H1 (cell line): ENCODE data around the gene KCTD16. TPM values are rescaled to one million over a fixed set of nuclear protein-coding genes. Genes with fewer than 3 reads are reported as not detected.

Experiments used
- CTCF ChIA-PET: fragments of 300-600 bp; sonication (Branson Sonifier 250); formaldehyde crosslinking; loops from one replicate; lab custom pipeline; 2021; ENCODE audit not compliant: partially characterized antibody; lab: Charles Lee
- POLR2A ChIA-PET: fragments of 300-600 bp; sonication (Branson Sonifier 250); formaldehyde crosslinking; loops from one replicate; lab custom pipeline; 2021; ENCODE audit warnings: inconsistent platforms; ENCODE audit not compliant: partially characterized antibody; lab: Charles Lee
- DNase-seq, 2 experiments: peaks; one replicate each; pipeline versions ENCODE4 v3.0.0 to v3.0.0-alpha.2; 2010 to 2022; ENCODE audit warnings: low spot score in 2 of 2, low read depth in 1 of 2, mixed read lengths in 1 of 2
- FAIRE-seq: peaks from 2 replicates; lab custom pipeline; 2011; peaks lifted over from hg19 to GRCh38; lab: Jason Lieb, UNC
- H2AFZ ChIP-seq: 2 replicates; pipeline ENCODE4 v1.8.1; 2012; ENCODE audit warnings: low read length, inconsistent platforms
- H2AK5ac ChIP-seq: 2 replicates; pipeline ENCODE4 v1.6.1; 2013; ENCODE audit warnings: low read depth, low read length
- H2BK120ac ChIP-seq: replicated peaks from 2 replicates; pipeline ENCODE3; 2013; ENCODE audit warnings: low read depth, low read length, inconsistent platforms
- H2BK12ac ChIP-seq: 2 replicates; pipeline ENCODE4 v1.6.1; 2013; ENCODE audit warnings: low read depth, low read length
- H2BK15ac ChIP-seq: 2 replicates; pipeline ENCODE4 v1.6.1; 2013; ENCODE audit warnings: low read length
- H2BK20ac ChIP-seq: 2 replicates; pipeline ENCODE4 v1.6.1; 2013; ENCODE audit warnings: low read length
- H2BK5ac ChIP-seq: 2 replicates; pipeline ENCODE4 v1.6.1; 2013; ENCODE audit warnings: low read depth, low read length
- H3K14ac ChIP-seq: 2 replicates; pipeline ENCODE4 v1.6.1; 2013; ENCODE audit warnings: inconsistent platforms; ENCODE audit not compliant: insufficient read length
- H3K18ac ChIP-seq: 2 replicates; pipeline ENCODE4 v1.6.1; 2013; ENCODE audit warnings: low read length; ENCODE audit errors: extremely low read depth
- H3K23ac ChIP-seq: 2 replicates; pipeline ENCODE4 v1.6.1; 2013; ENCODE audit warnings: inconsistent platforms; ENCODE audit not compliant: insufficient read length
- H3K23me2 ChIP-seq: 2 replicates; pipeline ENCODE4 v1.6.1; 2013; ENCODE audit warnings: low read depth, low read length
- H3K27ac ChIP-seq: 2 replicates; pipeline ENCODE4 v1.6.1; 2011; ENCODE audit warnings: low read depth, low read length, inconsistent platforms
- H3K27me3 ChIP-seq, 4 experiments: replicated peaks in 1 of 4; 1 replicate in 1 of 4; 2 replicates in 3 of 4; pipeline versions ENCODE4 v1.6.1 to v1.8.1; 2011 to 2013; ENCODE audit warnings: low read length in 3 of 4, mild to moderate bottlenecking in 3 of 4, inconsistent platforms in 2 of 4, mixed read lengths in 2 of 4, moderate library complexity in 1 of 4; ENCODE audit not compliant: control insufficient read depth in 3 of 4, insufficient read depth in 3 of 4; ENCODE audit errors: extremely low read depth in 1 of 4
- H3K36me3 ChIP-seq, 4 experiments: 2 replicates each; pipeline versions ENCODE4 v1.6.1 to v1.8.1; 2011 to 2013; ENCODE audit warnings: mild to moderate bottlenecking in 4 of 4, low read length in 3 of 4, moderate library complexity in 2 of 4, control low read depth in 1 of 4, inconsistent platforms in 1 of 4; ENCODE audit not compliant: insufficient read depth in 4 of 4, control insufficient read depth in 2 of 4
- H3K4ac ChIP-seq: replicated peaks from 2 replicates; pipeline ENCODE3; 2013; ENCODE audit warnings: low read length, low read depth, mixed read lengths, inconsistent platforms; ENCODE audit not compliant: insufficient read length
- H3K4me1 ChIP-seq, 4 experiments: replicated peaks in 1 of 4; 1 replicate in 1 of 4; 2 replicates in 3 of 4; pipeline versions ENCODE4 v1.6.1 to v1.8.1; 2011 to 2013; ENCODE audit warnings: low read length in 3 of 4, inconsistent platforms in 2 of 4, mixed read lengths in 1 of 4; ENCODE audit not compliant: insufficient read depth in 4 of 4, control insufficient read depth in 3 of 4
- H3K4me2 ChIP-seq, 2 experiments: 2 replicates each; pipeline versions ENCODE4 v1.6.1 to v1.8.1; 2011 to 2013; ENCODE audit warnings: low read depth in 2 of 2, low read length in 2 of 2, control low read depth in 1 of 2, inconsistent platforms in 1 of 2, mild to moderate bottlenecking in 1 of 2; ENCODE audit not compliant: insufficient read depth in 1 of 2
- H3K4me3 ChIP-seq, 4 experiments: fragments of 200-600, 300-600 bp in 1 of 4; sonication (generic), shearing (Covaris generic), sonication (Bioruptor Twin) in 1 of 4; 2 replicates each; pipeline versions ENCODE4 v1.5.1 to v1.8.1; 2011 to 2016; ENCODE audit warnings: low read length in 4 of 4, low read depth in 3 of 4, control low read depth in 2 of 4, inconsistent platforms in 2 of 4, mild to moderate bottlenecking in 2 of 4, mixed read lengths in 1 of 4, moderate library complexity in 1 of 4; ENCODE audit not compliant: insufficient read depth in 2 of 4; ENCODE audit errors: extremely low read depth in 1 of 4
- H3K56ac ChIP-seq: replicated peaks from 2 replicates; pipeline ENCODE3; 2013; ENCODE audit warnings: low read depth, mild to moderate bottlenecking, mixed read lengths, low read length, inconsistent platforms; ENCODE audit not compliant: insufficient read length
- H3K79me1 ChIP-seq: 2 replicates; pipeline ENCODE4 v1.6.1; 2013; ENCODE audit warnings: low read depth, low read length, control low read depth
- H3K79me2 ChIP-seq, 2 experiments: 2 replicates each; pipeline versions ENCODE4 v1.6.1 to v1.8.1; 2012 to 2013; ENCODE audit warnings: low read length in 2 of 2, mild to moderate bottlenecking in 2 of 2, inconsistent platforms in 1 of 2; ENCODE audit not compliant: insufficient read depth in 2 of 2, control insufficient read depth in 1 of 2
- H3K9ac ChIP-seq, 4 experiments: replicated peaks in 1 of 4; 1 replicate in 1 of 4; 2 replicates in 3 of 4; pipeline versions ENCODE4 v1.6.1 to v1.8.1; 2011 to 2013; ENCODE audit warnings: low read depth in 3 of 4, low read length in 3 of 4, control low read depth in 2 of 4, mild to moderate bottlenecking in 2 of 4, moderate library complexity in 2 of 4, inconsistent platforms in 1 of 4; ENCODE audit errors: extremely low read depth in 1 of 4
- H3K9me3 ChIP-seq, 2 experiments: 2 replicates each; pipeline versions ENCODE4 v1.6.1 to v1.8.1; 2012 to 2013; ENCODE audit warnings: mild to moderate bottlenecking in 2 of 2, moderate library complexity in 2 of 2, control low read depth in 1 of 2, inconsistent platforms in 1 of 2, low read depth in 1 of 2, low read length in 1 of 2, mixed read lengths in 1 of 2; ENCODE audit not compliant: insufficient read depth in 2 of 2
- H4K20me1 ChIP-seq, 2 experiments: replicated peaks in 1 of 2; 2 replicates each; pipeline versions ENCODE3 to v1.8.1; 2011 to 2013; ENCODE audit warnings: inconsistent platforms in 2 of 2, low read length in 2 of 2, mild to moderate bottlenecking in 1 of 2; ENCODE audit not compliant: insufficient read depth in 2 of 2, control insufficient read depth in 1 of 2
- H4K5ac ChIP-seq: 2 replicates; pipeline ENCODE4 v1.6.1; 2013; ENCODE audit warnings: low read length, low read depth, mixed read lengths, inconsistent platforms; ENCODE audit not compliant: insufficient read length
- H4K8ac ChIP-seq: 2 replicates; pipeline ENCODE4 v1.8.0; 2013; ENCODE audit warnings: mild to moderate bottlenecking, moderate library complexity, low read length, inconsistent platforms; ENCODE audit not compliant: insufficient read depth; ENCODE audit errors: extremely low read depth
- H4K91ac ChIP-seq: replicated peaks from 2 replicates; pipeline ENCODE3; 2013; ENCODE audit warnings: low read length, mixed read lengths, inconsistent platforms; ENCODE audit not compliant: insufficient read length
- CBX8 ChIP-seq: fragments of 300-800, 300-1000 bp; sonication (generic); IDR thresholded peaks from 2 replicates; pipeline ENCODE4 v1.7.1; 2016; ENCODE audit warnings: low read depth, low read length, borderline replicate concordance
- EZH2 ChIP-seq: fragments of 200-600 bp; sonication (generic); IDR thresholded peaks from 2 replicates; pipeline ENCODE4 v1.7.1; 2012; ENCODE audit warnings: low read depth, mild to moderate bottlenecking, moderate library complexity, low read length, inconsistent platforms; ENCODE audit not compliant: severe bottlenecking
- FOSL1 ChIP-seq: IDR thresholded peaks from 2 replicates; pipeline ENCODE4 v1.6.1; 2011; ENCODE audit warnings: mild to moderate bottlenecking, low read depth, low read length, moderate library complexity; ENCODE audit not compliant: insufficient read depth
- GABPA ChIP-seq: IDR thresholded peaks from 2 replicates; pipeline ENCODE4 v1.6.1; 2011; ENCODE audit warnings: mild to moderate bottlenecking, low read length, moderate library complexity, borderline replicate concordance; ENCODE audit not compliant: insufficient read depth
- JUN ChIP-seq: IDR thresholded peaks from 2 replicates; pipeline ENCODE4 v1.6.1; 2011; ENCODE audit warnings: low read depth, mild to moderate bottlenecking, improper control_type of control experiment, low read length
- NRF1 ChIP-seq: IDR thresholded peaks from 2 replicates; pipeline ENCODE4 v1.6.1; 2011; ENCODE audit warnings: mild to moderate bottlenecking, low read depth, low read length, improper control_type of control experiment
- POLR2A ChIP-seq, 2 experiments: IDR thresholded peaks; 1 replicate in 1 of 2; 2 replicates in 1 of 2; pipeline ENCODE4 v1.6.1; 2011; ENCODE audit warnings: low read depth in 2 of 2, low read length in 2 of 2, mild to moderate bottlenecking in 2 of 2; ENCODE audit errors: control extremely low read depth in 1 of 2
- POLR2AphosphoS5 ChIP-seq: IDR thresholded peaks from 2 replicates; pipeline ENCODE4 v1.6.1; 2011; ENCODE audit warnings: low read depth, low read length
- SIN3A ChIP-seq, 2 experiments: IDR thresholded peaks in 1 of 2; conservative IDR thresholded peaks in 1 of 2; 2 replicates each; pipeline ENCODE4 v1.6.1; 2011 to 2012; ENCODE audit warnings: low read length in 2 of 2, improper control_type of control experiment in 1 of 2, low read depth in 1 of 2, mild to moderate bottlenecking in 1 of 2
- SIRT6 ChIP-seq: IDR thresholded peaks from one replicate; pipeline ENCODE4 v1.7.1; 2012; ENCODE audit warnings: low read length, inconsistent platforms
- SIX5 ChIP-seq: IDR thresholded peaks from 2 replicates; pipeline ENCODE4 v1.6.1; 2011; ENCODE audit warnings: mild to moderate bottlenecking, low read depth, low read length
- SP1 ChIP-seq: IDR thresholded peaks from 2 replicates; pipeline ENCODE4 v1.6.1; 2011; ENCODE audit warnings: low read depth, low read length
- SUZ12 ChIP-seq: fragments of 200-600 bp; sonication (generic); IDR thresholded peaks from 2 replicates; pipeline ENCODE4 v1.6.1; 2012; ENCODE audit warnings: mild to moderate bottlenecking, inconsistent platforms, low read length, moderate library complexity, mixed read lengths
- USF2 ChIP-seq: IDR thresholded peaks from 2 replicates; pipeline ENCODE4 v1.6.1; 2011; ENCODE audit warnings: low read length, improper control_type of control experiment
- WGBS, 2 experiments: shearing (Covaris generic) in 1 of 2; methylation state at CpG; one replicate each; pipeline versions ENCODE4 v1.1.6 to v1.1.7; 2013 to 2015; ENCODE audit warnings: low lambda C conversion rate in 2 of 2, mixed read lengths in 2 of 2, inconsistent platforms in 1 of 2, low coverage in 1 of 2, missing lambda C conversion rate in 1 of 2; ENCODE audit not compliant: insufficient replicate concordance in 2 of 2, insufficient coverage in 1 of 2, insufficient read length in 1 of 2; ENCODE audit errors: extremely low coverage in 1 of 2, missing lambda C conversion rate in 1 of 2; 5-methylcytosine and 5-hydroxymethylcytosine counted together
- polyA plus RNA-seq, 7 experiments: library from polyadenylated mRNA; depleted of rRNA in 3 of 7; stranded (reverse) in 5 of 7; unstranded in 2 of 7; fragments of >200 nt in 5 of 7; fragments of 200-250 nt in 2 of 7; gene quantifications; 1 replicate in 5 of 7; 2 replicates in 1 of 7; 4 replicates in 1 of 7; pipeline versions ENCODE4 v1.2.1 to v1.2.3, GENCODE V29; 2011 to 2013; ENCODE audit warnings: missing spikeins in 2 of 7, mixed read lengths in 2 of 7
- total RNA-seq: library from RNA; stranded (reverse); fragmentation: NEBNext Ultra II Directional; extraction: Animal tissue kit (Norgen Biotek cat#: 25700); gene quantifications from 2 replicates; pipeline ENCODE4 v1.2.1, GENCODE V29; 2021

The KCTD16 gene
- total and polyA plus RNA-seq, 2 of the 8 experiments (the other 6 are each of a cell fraction or from before 2014, with no cell fraction given) = 0.03 to 0.24 TPM

DNA sequence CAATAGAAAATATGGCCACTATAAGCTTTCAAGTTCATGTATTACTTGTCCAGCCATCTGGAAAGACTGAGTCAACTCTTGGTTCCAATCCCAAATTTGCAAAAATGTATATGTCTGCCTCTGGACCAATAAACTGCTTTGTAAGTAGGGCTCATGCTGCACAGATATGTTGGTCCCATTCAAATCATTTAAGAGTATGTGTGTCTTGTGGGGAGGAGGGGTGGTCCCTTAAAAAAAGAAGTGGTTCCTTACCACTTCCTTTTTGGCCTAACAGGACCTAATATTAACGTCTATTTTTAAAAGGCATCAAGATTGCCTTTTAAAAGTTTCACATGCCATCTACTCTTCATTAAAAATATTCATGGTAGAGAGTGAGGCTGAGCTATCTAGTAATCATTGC is 214.9 kb downstream of the KCTD16 start:
- Histone ChIP-seq H3K79me1 (no peaks in the 10 kb centered on the region), H3K36me3 (no peaks in the 10 kb centered on the region), H4K8ac (no peak overlapping the region), H3K4me2 (no peak overlapping the region), H3K4me1 (peaks cover 0 to 3% (median 1%) of the 10 kb centered on the region in 4 experiments; a peak in 2 of 7 replicates), H4K20me1 (no peaks in the 10 kb centered on the region), H2AFZ (no peak overlapping the region), H3K56ac (no peak overlapping the region), H3K18ac (no peak overlapping the region), H3K27me3 (peaks cover 0 to 1% (median 0%) of the 10 kb centered on the region in 4 experiments; a peak in 1 of 7 replicates), H2BK5ac (no peak overlapping the region), H4K5ac (no peak overlapping the region), H3K14ac (no peak overlapping the region), H2BK120ac (no peak overlapping the region), H2AK5ac (no peak overlapping the region), H2BK20ac (no peak overlapping the region), H3K23me2 (no peaks in the 10 kb centered on the region), H3K9ac (no peak overlapping the region), H3K79me2 (no peaks in the 10 kb centered on the region), H4K91ac (no peak overlapping the region), H3K4ac (no peak overlapping the region), H3K23ac (no peak overlapping the region), H3K4me3 (no peak overlapping the region), H3K27ac (no peak overlapping the region), H3K9me3 (no peaks in the 10 kb centered on the region; a peak in 1 of 4 replicates), H2BK12ac (no peak overlapping the region), H2BK15ac (no peak overlapping the region)
- POLR2A ChIA-PET = no interaction called here
- no peak for FAIRE-seq
- CTCF ChIA-PET = interaction anchor here (1.3 to 9.1 kb wide), 4 partner anchors 13 to 179 kb away, joined by 3 to 71 read pairs (median 52); no protein-coding TSS in a partner anchor
- 86% methylated on average over 1 of the region's 1 CpG; no CpG with 5 or more reads in 1 of the 2 experiments for WGBS, 2 experiments
- no peak for DNase-seq
- no peak for TF ChIP-seq SIX5
- TF ChIP-seq POLR2AphosphoS5 = no peak
- TF ChIP-seq SUZ12 = no peak
- no peak for TF ChIP-seq CBX8
- TF ChIP-seq SIN3A (conservative IDR thresholded peaks at IDR 0.05 in 1 of 2, IDR thresholded peaks at IDR 0.05 in 1 of 2; ENCODE audit: low read depth in 1 of 2, low read length in 2 of 2) = no peak
- no peak for TF ChIP-seq SIRT6
- TF ChIP-seq SP1 = no peak
- TF ChIP-seq POLR2A (IDR thresholded peaks at IDR 0.05; ENCODE audit: control extremely low read depth in 1 of 2, low read depth in 2 of 2, low read length in 2 of 2) = no peak
- TF ChIP-seq USF2 = no peak
- TF ChIP-seq EZH2 = no peak
- TF ChIP-seq NRF1 = no peak
- no peak for TF ChIP-seq JUN
- TF ChIP-seq FOSL1 = no peak
- no peak for TF ChIP-seq GABPA
